ENCODE measurements around the gene CBFA2T2.

The CBFA2T2 gene

DNA sequence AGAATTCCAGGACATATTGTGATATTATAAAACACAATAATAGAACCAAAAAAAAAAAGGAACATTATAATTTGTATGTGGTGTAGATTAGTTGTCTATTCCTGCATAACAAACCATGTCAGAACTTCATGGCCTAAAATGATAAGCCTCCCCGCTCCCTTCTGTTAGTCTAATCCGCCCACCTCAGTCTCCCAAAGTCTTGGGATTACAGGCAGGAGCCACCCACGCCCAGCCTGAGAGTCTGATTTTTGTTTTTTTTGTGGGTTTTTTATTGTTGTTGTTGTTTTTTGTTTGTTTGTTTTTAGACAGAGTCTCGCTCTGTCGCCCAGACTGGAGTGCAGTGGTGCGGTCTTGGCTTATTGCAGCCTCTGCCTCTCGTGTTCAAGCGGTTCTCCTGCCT lies 111.1 kb downstream of the CBFA2T2 start:
- no peak for DNase-seq (ENCODE audit: low read depth in 2 of 2)
- TF ChIP-seq, protein P1, sequence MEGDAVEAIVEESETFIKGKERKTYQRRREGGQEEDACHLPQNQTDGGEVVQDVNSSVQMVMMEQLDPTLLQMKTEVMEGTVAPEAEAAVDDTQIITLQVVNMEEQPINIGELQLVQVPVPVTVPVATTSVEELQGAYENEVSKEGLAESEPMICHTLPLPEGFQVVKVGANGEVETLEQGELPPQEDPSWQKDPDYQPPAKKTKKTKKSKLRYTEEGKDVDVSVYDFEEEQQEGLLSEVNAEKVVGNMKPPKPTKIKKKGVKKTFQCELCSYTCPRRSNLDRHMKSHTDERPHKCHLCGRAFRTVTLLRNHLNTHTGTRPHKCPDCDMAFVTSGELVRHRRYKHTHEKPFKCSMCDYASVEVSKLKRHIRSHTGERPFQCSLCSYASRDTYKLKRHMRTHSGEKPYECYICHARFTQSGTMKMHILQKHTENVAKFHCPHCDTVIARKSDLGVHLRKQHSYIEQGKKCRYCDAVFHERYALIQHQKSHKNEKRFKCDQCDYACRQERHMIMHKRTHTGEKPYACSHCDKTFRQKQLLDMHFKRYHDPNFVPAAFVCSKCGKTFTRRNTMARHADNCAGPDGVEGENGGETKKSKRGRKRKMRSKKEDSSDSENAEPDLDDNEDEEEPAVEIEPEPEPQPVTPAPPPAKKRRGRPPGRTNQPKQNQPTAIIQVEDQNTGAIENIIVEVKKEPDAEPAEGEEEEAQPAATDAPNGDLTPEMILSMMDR (IDR thresholded peaks at IDR 0.05; ENCODE audit: low read depth, low read length), result no peak
- H3K4me3 ChIP-seq (replicated peaks in 1 of 2; ENCODE audit: low read depth in 2 of 2, low read length in 2 of 2), result no peak overlapping the region

- H3K4me3 ChIP-seq (replicated peaks in 1 of 2; ENCODE audit: low read depth in 2 of 2, low read length in 2 of 2), result no peak overlapping the region
- TF ChIP-seq, protein P1 (IDR thresholded peaks at IDR 0.05; ENCODE audit: low read depth, low read length), result no peak
- DNase-seq (ENCODE audit: low read depth in 2 of 2), result no peak
Measured at GRCh38 chr20:33601861-33602260, 112.0 kb downstream of the CBFA2T2 start.

DNA sequence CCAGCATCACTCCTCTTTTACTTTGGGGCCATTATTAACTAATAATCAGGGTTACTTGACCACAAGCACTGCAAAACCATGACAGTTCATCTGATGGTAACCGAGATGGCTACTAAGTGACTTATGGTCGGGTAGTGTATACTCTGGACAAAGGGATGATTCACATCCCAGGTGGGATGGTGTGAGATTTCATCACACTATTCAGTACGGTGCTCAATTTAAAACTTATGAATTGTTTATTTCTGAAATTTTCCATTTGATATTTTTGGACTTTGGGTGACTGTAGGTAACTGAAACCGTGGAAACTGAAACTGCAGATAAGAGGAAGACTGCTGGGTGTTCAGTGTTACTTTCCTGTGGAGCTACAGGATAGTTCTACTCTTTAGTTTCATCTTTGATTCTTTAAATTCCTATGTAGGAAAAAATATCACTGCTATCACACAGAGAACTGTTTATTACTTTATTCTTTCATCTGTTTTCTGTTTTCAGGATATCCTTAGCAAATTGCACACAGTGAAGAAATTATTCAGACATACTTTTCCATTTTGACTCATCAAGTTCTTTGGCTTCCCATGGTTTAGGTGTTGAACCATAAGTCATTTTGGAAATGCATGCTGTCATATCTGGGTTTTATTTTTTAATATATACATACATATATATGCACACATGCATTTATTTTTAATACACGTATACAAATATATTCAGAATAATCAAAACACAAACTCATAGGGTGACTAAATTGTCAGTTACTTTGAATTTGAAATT lies 113.1 kb downstream of the CBFA2T2 start:
- TF ChIP-seq, protein P1 (IDR thresholded peaks at IDR 0.05; ENCODE audit: low read depth, low read length), result no peak
- peak in 1 of 2 donors; percentile 47 for DNase-seq (ENCODE audit: low read depth in 2 of 2)
- no peak overlapping the region for H3K4me3 ChIP-seq (replicated peaks in 1 of 2; ENCODE audit: low read depth in 2 of 2, low read length in 2 of 2)

GRCh38 chr20:33604084-33604990 lies 114.4 kb downstream of the CBFA2T2 start:
- no peak overlapping the region for H3K4me3 ChIP-seq (replicated peaks in 1 of 2; ENCODE audit: low read depth in 2 of 2, low read length in 2 of 2)
- TF ChIP-seq, protein P1 (IDR thresholded peaks at IDR 0.05; ENCODE audit: low read depth, low read length), result no peak
- no peak for DNase-seq (ENCODE audit: low read depth in 2 of 2)

GRCh38 chr20:33604991-33605370 lies 115.1 kb downstream of the CBFA2T2 start:
- no peak for DNase-seq (ENCODE audit: low read depth in 2 of 2)
- no peak overlapping the region for H3K4me3 ChIP-seq (replicated peaks in 1 of 2; ENCODE audit: low read depth in 2 of 2, low read length in 2 of 2)

DNA sequence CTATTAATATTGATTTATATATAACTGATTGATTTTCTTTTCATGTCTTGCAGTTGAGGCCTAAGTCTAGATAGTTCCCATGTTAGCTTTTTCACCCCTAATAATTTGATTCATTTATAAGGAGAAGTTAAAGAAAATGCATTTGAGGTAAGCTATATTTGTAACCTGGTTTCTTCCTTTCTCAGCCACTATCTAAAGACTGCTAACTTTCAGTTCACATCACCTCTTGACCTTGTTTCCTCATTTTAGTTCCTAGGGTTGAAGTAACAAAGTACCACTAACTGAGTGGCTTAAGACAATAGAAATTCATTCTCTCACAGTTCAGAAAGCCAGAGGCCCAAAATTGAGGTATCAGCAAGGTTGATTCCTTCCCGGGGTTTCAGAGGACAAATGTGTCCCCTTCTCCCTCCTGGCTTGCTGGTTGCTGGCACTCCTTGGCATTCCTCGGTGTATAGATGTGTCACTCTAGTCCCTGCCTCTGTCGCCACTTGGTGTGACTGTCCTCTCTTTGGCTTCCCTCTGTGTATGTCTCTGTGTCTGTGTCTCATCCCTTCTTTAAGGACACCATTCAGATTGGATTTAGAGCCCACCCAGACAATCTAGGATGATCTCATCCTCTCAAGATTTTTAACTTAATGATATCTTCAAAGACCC lies 116.3 kb downstream of the CBFA2T2 start:
- no peak overlapping the region for H3K4me3 ChIP-seq (replicated peaks in 1 of 2; ENCODE audit: low read depth in 2 of 2, low read length in 2 of 2)
- TF ChIP-seq, protein P1 (IDR thresholded peaks at IDR 0.05; ENCODE audit: low read depth, low read length), result no peak
- no peak for DNase-seq (ENCODE audit: low read depth in 2 of 2)

More at GRCh38 chr20:33604991-33605370, 115.1 kb downstream of the CBFA2T2 start:
- TF ChIP-seq, protein P1 (IDR thresholded peaks at IDR 0.05; ENCODE audit: low read depth, low read length), result no peak
